Vagina (tissue), 2 donors: ENCODE results near the gene LIMCH1.

Experiments used
- POLR2AphosphoS5 ChIP-seq, 2 donors: sonication (generic); formaldehyde crosslinking; IDR thresholded peaks; one replicate each; pipeline ENCODE4 v1.9.0; 2017; ENCODE audit warnings: antibody characterized with exemption in 2 of 2, mild to moderate bottlenecking in 2 of 2, low read depth in 1 of 2; ENCODE audit not compliant: insufficient read depth in 1 of 2
- TF ChIP-seq, protein P1 (sequence below), 3 experiments: fragments of 450-650 bp in 2 of 3; fragments of 200-600 bp in 1 of 3; sonication (generic) in 1 of 3; IDR thresholded peaks; one replicate each; pipeline ENCODE4 v1.5.1; 2017 to 2019; ENCODE audit warnings: antibody characterized with exemption in 3 of 3, mild to moderate bottlenecking in 2 of 3, moderate library complexity in 2 of 3

DNA sequence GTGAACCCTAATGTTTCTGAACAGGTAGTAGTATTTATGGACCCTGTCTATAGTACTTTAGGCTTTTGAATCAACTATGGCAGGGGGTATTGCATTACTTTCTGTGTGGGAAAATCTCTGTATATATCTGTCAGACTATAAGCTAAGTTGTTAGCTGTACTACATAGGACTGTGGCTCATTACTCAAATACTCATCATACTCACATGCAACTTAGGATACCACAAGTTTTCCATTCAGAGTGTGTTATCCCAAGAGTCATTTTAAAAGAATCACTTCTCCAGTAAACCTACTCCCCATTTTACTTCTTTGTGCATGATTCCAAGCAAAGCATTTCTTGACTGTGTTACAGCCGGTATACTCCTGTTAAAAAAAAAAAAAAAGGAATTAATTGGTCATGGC, 115.0 kb downstream of the LIMCH1 start:
- no peak for TF ChIP-seq POLR2AphosphoS5 (IDR thresholded peaks at IDR 0.05; ENCODE audit: insufficient read depth in 1 of 2, low read depth in 1 of 2)
- TF ChIP-seq, protein P1, sequence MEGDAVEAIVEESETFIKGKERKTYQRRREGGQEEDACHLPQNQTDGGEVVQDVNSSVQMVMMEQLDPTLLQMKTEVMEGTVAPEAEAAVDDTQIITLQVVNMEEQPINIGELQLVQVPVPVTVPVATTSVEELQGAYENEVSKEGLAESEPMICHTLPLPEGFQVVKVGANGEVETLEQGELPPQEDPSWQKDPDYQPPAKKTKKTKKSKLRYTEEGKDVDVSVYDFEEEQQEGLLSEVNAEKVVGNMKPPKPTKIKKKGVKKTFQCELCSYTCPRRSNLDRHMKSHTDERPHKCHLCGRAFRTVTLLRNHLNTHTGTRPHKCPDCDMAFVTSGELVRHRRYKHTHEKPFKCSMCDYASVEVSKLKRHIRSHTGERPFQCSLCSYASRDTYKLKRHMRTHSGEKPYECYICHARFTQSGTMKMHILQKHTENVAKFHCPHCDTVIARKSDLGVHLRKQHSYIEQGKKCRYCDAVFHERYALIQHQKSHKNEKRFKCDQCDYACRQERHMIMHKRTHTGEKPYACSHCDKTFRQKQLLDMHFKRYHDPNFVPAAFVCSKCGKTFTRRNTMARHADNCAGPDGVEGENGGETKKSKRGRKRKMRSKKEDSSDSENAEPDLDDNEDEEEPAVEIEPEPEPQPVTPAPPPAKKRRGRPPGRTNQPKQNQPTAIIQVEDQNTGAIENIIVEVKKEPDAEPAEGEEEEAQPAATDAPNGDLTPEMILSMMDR (IDR thresholded peaks at IDR 0.05) = no peak
